ENCODE measurements around the gene C22orf31. TPM values are rescaled to one million over a fixed set of nuclear protein-coding genes. Genes with fewer than 3 reads are reported as not detected.

The C22orf31 gene
- total and polyA plus RNA-seq, 2 experiments from 2014 or later = 0.36 TPM; not detected in 1

- TF ChIP-seq, protein P1, sequence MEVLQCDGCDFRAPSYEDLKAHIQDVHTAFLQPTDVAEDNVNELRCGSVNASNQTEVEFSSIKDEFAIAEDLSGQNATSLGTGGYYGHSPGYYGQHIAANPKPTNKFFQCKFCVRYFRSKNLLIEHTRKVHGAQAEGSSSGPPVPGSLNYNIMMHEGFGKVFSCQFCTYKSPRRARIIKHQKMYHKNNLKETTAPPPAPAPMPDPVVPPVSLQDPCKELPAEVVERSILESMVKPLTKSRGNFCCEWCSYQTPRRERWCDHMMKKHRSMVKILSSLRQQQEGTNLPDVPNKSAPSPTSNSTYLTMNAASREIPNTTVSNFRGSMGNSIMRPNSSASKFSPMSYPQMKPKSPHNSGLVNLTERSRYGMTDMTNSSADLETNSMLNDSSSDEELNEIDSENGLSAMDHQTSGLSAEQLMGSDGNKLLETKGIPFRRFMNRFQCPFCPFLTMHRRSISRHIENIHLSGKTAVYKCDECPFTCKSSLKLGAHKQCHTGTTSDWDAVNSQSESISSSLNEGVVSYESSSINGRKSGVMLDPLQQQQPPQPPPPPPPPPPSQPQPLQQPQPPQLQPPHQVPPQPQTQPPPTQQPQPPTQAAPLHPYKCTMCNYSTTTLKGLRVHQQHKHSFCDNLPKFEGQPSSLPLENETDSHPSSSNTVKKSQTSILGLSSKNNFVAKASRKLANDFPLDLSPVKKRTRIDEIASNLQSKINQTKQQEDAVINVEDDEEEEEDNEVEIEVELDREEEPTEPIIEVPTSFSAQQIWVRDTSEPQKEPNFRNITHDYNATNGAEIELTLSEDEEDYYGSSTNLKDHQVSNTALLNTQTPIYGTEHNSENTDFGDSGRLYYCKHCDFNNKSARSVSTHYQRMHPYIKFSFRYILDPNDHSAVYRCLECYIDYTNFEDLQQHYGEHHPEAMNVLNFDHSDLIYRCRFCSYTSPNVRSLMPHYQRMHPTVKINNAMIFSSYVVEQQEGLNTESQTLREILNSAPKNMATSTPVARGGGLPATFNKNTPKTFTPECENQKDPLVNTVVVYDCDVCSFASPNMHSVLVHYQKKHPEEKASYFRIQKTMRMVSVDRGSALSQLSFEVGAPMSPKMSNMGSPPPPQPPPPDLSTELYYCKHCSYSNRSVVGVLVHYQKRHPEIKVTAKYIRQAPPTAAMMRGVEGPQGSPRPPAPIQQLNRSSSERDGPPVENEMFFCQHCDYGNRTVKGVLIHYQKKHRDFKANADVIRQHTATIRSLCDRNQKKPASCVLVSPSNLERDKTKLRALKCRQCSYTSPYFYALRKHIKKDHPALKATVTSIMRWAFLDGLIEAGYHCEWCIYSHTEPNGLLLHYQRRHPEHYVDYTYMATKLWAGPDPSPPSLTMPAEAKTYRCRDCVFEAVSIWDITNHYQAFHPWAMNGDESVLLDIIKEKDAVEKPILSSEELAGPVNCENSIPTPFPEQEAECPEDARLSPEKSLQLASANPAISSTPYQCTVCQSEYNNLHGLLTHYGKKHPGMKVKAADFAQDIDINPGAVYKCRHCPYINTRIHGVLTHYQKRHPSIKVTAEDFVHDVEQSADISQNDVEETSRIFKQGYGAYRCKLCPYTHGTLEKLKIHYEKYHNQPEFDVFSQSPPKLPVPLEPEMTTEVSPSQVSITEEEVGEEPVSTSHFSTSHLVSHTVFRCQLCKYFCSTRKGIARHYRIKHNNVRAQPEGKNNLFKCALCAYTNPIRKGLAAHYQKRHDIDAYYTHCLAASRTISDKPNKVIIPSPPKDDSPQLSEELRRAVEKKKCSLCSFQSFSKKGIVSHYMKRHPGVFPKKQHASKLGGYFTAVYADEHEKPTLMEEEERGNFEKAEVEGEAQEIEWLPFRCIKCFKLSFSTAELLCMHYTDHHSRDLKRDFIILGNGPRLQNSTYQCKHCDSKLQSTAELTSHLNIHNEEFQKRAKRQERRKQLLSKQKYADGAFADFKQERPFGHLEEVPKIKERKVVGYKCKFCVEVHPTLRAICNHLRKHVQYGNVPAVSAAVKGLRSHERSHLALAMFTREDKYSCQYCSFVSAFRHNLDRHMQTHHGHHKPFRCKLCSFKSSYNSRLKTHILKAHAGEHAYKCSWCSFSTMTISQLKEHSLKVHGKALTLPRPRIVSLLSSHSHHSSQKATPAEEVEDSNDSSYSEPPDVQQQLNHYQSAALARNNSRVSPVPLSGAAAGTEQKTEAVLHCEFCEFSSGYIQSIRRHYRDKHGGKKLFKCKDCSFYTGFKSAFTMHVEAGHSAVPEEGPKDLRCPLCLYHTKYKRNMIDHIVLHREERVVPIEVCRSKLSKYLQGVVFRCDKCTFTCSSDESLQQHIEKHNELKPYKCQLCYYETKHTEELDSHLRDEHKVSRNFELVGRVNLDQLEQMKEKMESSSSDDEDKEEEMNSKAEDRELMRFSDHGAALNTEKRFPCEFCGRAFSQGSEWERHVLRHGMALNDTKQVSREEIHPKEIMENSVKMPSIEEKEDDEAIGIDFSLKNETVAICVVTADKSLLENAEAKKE (CRISPR knock-in tag; IDR thresholded peaks at IDR 0.05) = no peak
- TF ChIP-seq EZH2phosphoT487 (IDR thresholded peaks at IDR 0.05; ENCODE audit: unreplicated experiment) = no peak
- no peak for TF ChIP-seq POLR2AphosphoS5 (IDR thresholded peaks at IDR 0.05; ENCODE audit: low read depth)
- TF ChIP-seq CTCF (conservative IDR thresholded peaks at IDR 0.05; ENCODE audit: low read depth in 2 of 2) = no peak
- TF ChIP-seq ZNF114 (CRISPR knock-in tag; IDR thresholded peaks at IDR 0.05) = no peak
- no peak for TF ChIP-seq ZNF331 (CRISPR knock-in tag; IDR thresholded peaks at IDR 0.05; ENCODE audit: low read depth)
- no peak for TF ChIP-seq STAT1 (IDR thresholded peaks at IDR 0.05; ENCODE audit: unreplicated experiment)
- no peak for TF ChIP-seq CREB1 (CRISPR knock-in tag; IDR thresholded peaks at IDR 0.05; ENCODE audit: low read depth)
- TF ChIP-seq ETS1 (IDR thresholded peaks at IDR 0.05) = no peak
Observed at GRCh38 chr22:29039148-29039547, 22.5 kb downstream of the C22orf31 start (continued).
